ENCODE measurements around the gene APOBEC3H. TPM values are rescaled to one million over a fixed set of nuclear protein-coding genes. Genes with fewer than 3 reads are reported as not detected.
A peak's percentile ranks its signal among the peaks of the same experiment; 100 is the strongest.
"Not testable (repeated sequence)": the region's sequence is repeated elsewhere in the genome, so short reads cannot be mapped to it uniquely, and the experiment has no call there.

Gene APOBEC3H
- total RNA-seq, 1 experiment from 2014 or later, result not detected

GRCh38 chr22:39073981-39074380 lies 23.1 kb upstream of the APOBEC3H start:
- H3K27me3 ChIP-seq (replicated peaks; ENCODE audit: insufficient read depth, low read depth, low read length, poor library complexity), result no peaks in the 10 kb centered on the region
- BruUV-seq (replicated peaks), result no TSS peak
- no peak overlapping the region for H3K4me3 ChIP-seq (ENCODE audit: low read depth, low read length, poor library complexity, severe bottlenecking)
- H3K36me3 ChIP-seq (ENCODE audit: insufficient read depth, low read length, poor library complexity, severe bottlenecking), result no peaks in the 10 kb centered on the region
- H3K27ac ChIP-seq (ENCODE audit: low read depth, low read length, poor library complexity, severe bottlenecking), result no peak overlapping the region
- no peak for DNase-seq (ENCODE audit: low spot score)
- intact Hi-C loops (cut with micrococcal nuclease; ENCODE audit: unreplicated experiment), result no loop called here
- no peak for TF ChIP-seq EZH2 (IDR thresholded peaks at IDR 0.05; ENCODE audit: borderline replicate concordance, low read depth, low read length, poor library complexity, severe bottlenecking)
- TF ChIP-seq, protein P1, sequence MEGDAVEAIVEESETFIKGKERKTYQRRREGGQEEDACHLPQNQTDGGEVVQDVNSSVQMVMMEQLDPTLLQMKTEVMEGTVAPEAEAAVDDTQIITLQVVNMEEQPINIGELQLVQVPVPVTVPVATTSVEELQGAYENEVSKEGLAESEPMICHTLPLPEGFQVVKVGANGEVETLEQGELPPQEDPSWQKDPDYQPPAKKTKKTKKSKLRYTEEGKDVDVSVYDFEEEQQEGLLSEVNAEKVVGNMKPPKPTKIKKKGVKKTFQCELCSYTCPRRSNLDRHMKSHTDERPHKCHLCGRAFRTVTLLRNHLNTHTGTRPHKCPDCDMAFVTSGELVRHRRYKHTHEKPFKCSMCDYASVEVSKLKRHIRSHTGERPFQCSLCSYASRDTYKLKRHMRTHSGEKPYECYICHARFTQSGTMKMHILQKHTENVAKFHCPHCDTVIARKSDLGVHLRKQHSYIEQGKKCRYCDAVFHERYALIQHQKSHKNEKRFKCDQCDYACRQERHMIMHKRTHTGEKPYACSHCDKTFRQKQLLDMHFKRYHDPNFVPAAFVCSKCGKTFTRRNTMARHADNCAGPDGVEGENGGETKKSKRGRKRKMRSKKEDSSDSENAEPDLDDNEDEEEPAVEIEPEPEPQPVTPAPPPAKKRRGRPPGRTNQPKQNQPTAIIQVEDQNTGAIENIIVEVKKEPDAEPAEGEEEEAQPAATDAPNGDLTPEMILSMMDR (conservative IDR thresholded peaks at IDR 0.05; ENCODE audit: low read depth, low read length), result no peak
- peaks cover 8% of the 10 kb centered on the region for H3K4me1 ChIP-seq (ENCODE audit: insufficient read depth, low read length, poor library complexity, severe bottlenecking)
- ChIA-PET CTCF (no interaction called here), POLR2A (ENCODE audit: low non-redundant PET) (no interaction called here)
- no peaks in the 10 kb centered on the region for H3K9me3 ChIP-seq (ENCODE audit: low read depth, low read length, poor library complexity, severe bottlenecking)

DNA sequence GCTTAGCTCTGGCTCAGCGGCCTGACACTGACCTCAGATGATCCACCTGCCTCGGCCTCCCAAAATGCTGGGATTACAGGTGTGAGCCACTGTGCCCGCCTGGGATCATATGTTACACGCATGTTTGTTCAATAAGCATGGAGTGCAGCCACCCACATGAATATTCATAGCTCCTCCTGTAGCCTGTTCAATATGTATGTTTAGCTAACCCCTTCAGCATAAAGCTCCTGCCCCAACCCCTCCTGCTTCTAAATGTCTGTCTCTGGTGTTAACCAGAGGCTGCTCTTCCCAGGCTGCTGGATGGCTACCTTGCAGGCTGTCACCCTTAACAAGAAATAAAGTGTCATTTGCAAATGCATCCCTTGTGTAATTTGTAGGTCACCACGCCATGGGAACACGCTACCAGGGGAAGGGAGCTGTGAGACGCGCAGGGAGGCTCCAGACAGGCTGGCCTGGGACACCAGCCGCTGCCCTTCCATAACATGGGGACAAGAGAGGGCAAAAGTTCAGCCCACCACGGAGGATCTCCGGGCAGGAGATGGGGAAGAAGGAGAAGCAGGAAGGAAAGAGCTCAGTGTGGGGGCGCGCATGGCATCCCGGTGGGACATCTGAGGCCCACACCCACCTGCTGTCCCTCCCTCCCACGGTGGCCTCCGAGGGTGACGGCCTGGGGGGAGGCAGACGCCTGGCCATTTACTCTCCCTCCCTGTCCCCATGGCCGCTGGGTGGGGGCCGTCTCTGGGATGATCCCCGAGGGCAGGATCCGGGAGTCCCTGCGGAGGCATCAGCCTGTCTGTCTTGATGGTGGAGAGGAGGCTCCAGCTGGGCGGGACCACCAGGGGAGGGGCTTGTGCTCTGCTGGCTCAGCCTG lies 20.7 kb upstream of the APOBEC3H start:
- H3K27ac ChIP-seq (ENCODE audit: low read depth, low read length, poor library complexity, severe bottlenecking); DNase-seq (ENCODE audit: low spot score); POLR2A ChIA-PET (ENCODE audit: low non-redundant PET); H3K9me3 ChIP-seq (ENCODE audit: low read depth, low read length, poor library complexity, severe bottlenecking); BruUV-seq (replicated peaks); intact Hi-C loops (cut with micrococcal nuclease; ENCODE audit: unreplicated experiment); H3K27me3 ChIP-seq (replicated peaks; ENCODE audit: insufficient read depth, low read depth, low read length, poor library complexity); H3K36me3 ChIP-seq (ENCODE audit: insufficient read depth, low read length, poor library complexity, severe bottlenecking); CTCF ChIA-PET; H3K4me1 ChIP-seq (ENCODE audit: insufficient read depth, low read length, poor library complexity, severe bottlenecking): not testable (repeated sequence)
- H3K4me3 ChIP-seq (ENCODE audit: low read depth, low read length, poor library complexity, severe bottlenecking), result peak overlapping the region; percentile 37

DNA sequence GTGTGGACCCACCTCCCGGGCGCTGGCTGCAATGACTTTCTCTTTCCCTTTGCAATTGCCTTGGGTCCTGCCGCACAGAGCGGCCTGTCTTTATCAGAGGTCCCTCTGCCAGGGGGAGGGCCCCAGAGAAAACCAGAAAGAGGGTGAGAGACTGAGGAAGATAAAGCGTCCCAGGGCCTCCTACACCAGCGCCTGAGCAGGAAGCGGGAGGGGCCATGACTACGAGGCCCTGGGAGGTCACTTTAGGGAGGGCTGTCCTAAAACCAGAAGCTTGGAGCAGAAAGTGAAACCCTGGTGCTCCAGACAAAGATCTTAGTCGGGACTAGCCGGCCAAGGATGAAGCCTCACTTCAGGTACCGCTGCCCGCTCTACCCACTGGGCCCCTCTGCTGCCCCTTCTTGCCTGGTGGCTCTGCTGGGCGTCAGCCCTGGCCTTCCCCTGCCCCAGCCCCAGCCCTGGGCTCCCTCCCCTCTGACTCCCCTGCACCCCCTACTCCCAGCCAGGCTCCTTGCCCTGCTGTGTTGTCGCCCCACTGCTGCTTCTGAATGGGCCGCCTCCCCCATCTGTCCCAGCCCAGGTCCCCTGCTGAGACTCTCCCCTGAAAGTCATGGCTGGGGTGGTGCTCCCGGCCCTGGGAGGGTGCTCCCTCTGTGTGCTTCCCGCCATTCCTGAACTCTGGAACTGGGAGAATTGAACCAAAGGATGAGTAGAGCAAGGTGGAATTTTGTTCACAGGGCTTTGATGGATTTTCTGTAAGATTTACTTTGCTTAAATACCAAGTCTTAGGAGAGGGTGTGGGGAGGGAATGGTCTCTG lies 19.8 kb upstream of the APOBEC3H start, which contains the start of gene APOBEC3G:
Gene APOBEC3G (plus strand): TSS at position 250 of the 815 bp plus-strand sequence. CDS start 87 bp downstream, at position 337.
- H3K9me3 ChIP-seq (ENCODE audit: low read depth, low read length, poor library complexity, severe bottlenecking); BruUV-seq (replicated peaks); H3K4me1 ChIP-seq (ENCODE audit: insufficient read depth, low read length, poor library complexity, severe bottlenecking); POLR2A ChIA-PET (ENCODE audit: low non-redundant PET); CTCF ChIA-PET; intact Hi-C loops (cut with micrococcal nuclease; ENCODE audit: unreplicated experiment); H3K36me3 ChIP-seq (ENCODE audit: insufficient read depth, low read length, poor library complexity, severe bottlenecking); H3K27me3 ChIP-seq (replicated peaks; ENCODE audit: insufficient read depth, low read depth, low read length, poor library complexity); H3K27ac ChIP-seq (ENCODE audit: low read depth, low read length, poor library complexity, severe bottlenecking): not testable (repeated sequence)
- H3K4me3 ChIP-seq (ENCODE audit: low read depth, low read length, poor library complexity, severe bottlenecking), result peak within 1 kb of the TSS; percentile 37
- DNase-seq (ENCODE audit: low spot score), result peak; percentile 31

GRCh38 chr22:39077912-39078311 lies 19.1 kb upstream of the APOBEC3H start:
- BruUV-seq (replicated peaks); POLR2A ChIA-PET (ENCODE audit: low non-redundant PET); intact Hi-C loops (cut with micrococcal nuclease; ENCODE audit: unreplicated experiment); H3K36me3 ChIP-seq (ENCODE audit: insufficient read depth, low read length, poor library complexity, severe bottlenecking); H3K27me3 ChIP-seq (replicated peaks; ENCODE audit: insufficient read depth, low read depth, low read length, poor library complexity); H3K4me1 ChIP-seq (ENCODE audit: insufficient read depth, low read length, poor library complexity, severe bottlenecking); H3K27ac ChIP-seq (ENCODE audit: low read depth, low read length, poor library complexity, severe bottlenecking); DNase-seq (ENCODE audit: low spot score); H3K9me3 ChIP-seq (ENCODE audit: low read depth, low read length, poor library complexity, severe bottlenecking); H3K4me3 ChIP-seq (ENCODE audit: low read depth, low read length, poor library complexity, severe bottlenecking): not testable (repeated sequence)
- CTCF ChIA-PET, result interaction anchor here (0.7 kb wide), 2 partner anchors 48 to 369 kb away, joined by 5 to 7 read pairs; no protein-coding TSS in a partner anchor
